HG03108 (cell line): ENCODE measurements around the gene TSPAN3.
A peak's percentile ranks its signal among the peaks of the same experiment; 100 is the strongest.

ENCODE experiments used
- ATAC-seq: cut with Tn5 transposase; IDR thresholded peaks from one replicate; pipeline ENCODE4 v1.9.1; 2021; ENCODE audit warnings: moderate library complexity; ENCODE audit not compliant: unreplicated experiment

Gene TSPAN3

GRCh38 chr15:77070495-77071304, at the start of gene TSPAN3:
Gene TSPAN3, minus strand, starts transcription at chr15:77071109. Its CDS starts 155 bp downstream, at chr15:77070954.
- ATAC-seq: peak; percentile 96

- no peak for ATAC-seq
These were observed 49.7 kb upstream of the TSPAN3 start for GRCh38 chr15:77120576-77120975.

GRCh38 chr15:77119446-77119845, 48.5 kb upstream of the TSPAN3 start:
- ATAC-seq: no peak

GRCh38 chr15:77118882-77119321, 48.0 kb upstream of the TSPAN3 start:
- no peak for ATAC-seq

GRCh38 chr15:77115179-77115578, 44.3 kb upstream of the TSPAN3 start:
- ATAC-seq: no peak

- ATAC-seq: no peak
These were observed 42.1 kb upstream of the TSPAN3 start for GRCh38 chr15:77112838-77113504.

GRCh38 chr15:77111789-77112188, 40.9 kb upstream of the TSPAN3 start:
- no peak for ATAC-seq

GRCh38 chr15:77107531-77108355, 36.8 kb upstream of the TSPAN3 start:
- no peak for ATAC-seq

GRCh38 chr15:77107068-77107467, 36.2 kb upstream of the TSPAN3 start:
- no peak for ATAC-seq

GRCh38 chr15:77104155-77104554, 33.2 kb upstream of the TSPAN3 start:
- no peak for ATAC-seq

- no peak for ATAC-seq
These were observed 29.0 kb upstream of the TSPAN3 start for GRCh38 chr15:77099741-77100463.

- ATAC-seq: no peak
These were observed 27.7 kb upstream of the TSPAN3 start for GRCh38 chr15:77098572-77098971.

GRCh38 chr15:77097921-77098320, 27.0 kb upstream of the TSPAN3 start:
- ATAC-seq: no peak

GRCh38 chr15:77097248-77097721, 26.4 kb upstream of the TSPAN3 start:
- ATAC-seq: no peak

- ATAC-seq: no peak
These were observed 25.6 kb upstream of the TSPAN3 start for GRCh38 chr15:77096541-77096940.

GRCh38 chr15:77096138-77096537, 25.2 kb upstream of the TSPAN3 start:
- ATAC-seq: no peak

- ATAC-seq: no peak
These were observed 23.6 kb upstream of the TSPAN3 start for GRCh38 chr15:77094397-77095030.

- no peak for ATAC-seq
These were observed 22.5 kb upstream of the TSPAN3 start for GRCh38 chr15:77093436-77093835.

GRCh38 chr15:77091097-77091496, 20.2 kb upstream of the TSPAN3 start:
- ATAC-seq: no peak

GRCh38 chr15:77087213-77087612, 16.3 kb upstream of the TSPAN3 start:
- no peak for ATAC-seq
